Kidney (tissue), 14 donors: ENCODE data around the gene LYRM4. TPM values are rescaled to one million over a fixed set of nuclear protein-coding genes. Genes with fewer than 3 reads are reported as not detected.

Experiments
- DNase-seq, 5 donors: peaks; one replicate each; pipeline ENCODE4 v3.0.0-alpha.2; 2013 to 2020
- FAIRE-seq: peaks from 2 replicates; lab custom pipeline; 2012; peaks lifted over from hg19 to GRCh38; lab: Jason Lieb, UNC
- H3K27ac ChIP-seq, 2 donors: one replicate each; pipeline ENCODE4 v1.7.0; 2013; ENCODE audit warnings: low read depth in 2 of 2, low read length in 2 of 2, inconsistent platforms in 1 of 2
- H3K27me3 ChIP-seq: one replicate; pipeline ENCODE4 v1.7.1; 2013; ENCODE audit warnings: low read length, inconsistent platforms; ENCODE audit not compliant: control insufficient read depth, insufficient read depth
- H3K36me3 ChIP-seq, 3 donors: one replicate each; pipeline versions ENCODE4 v1.7.0 to v1.7.1; 2013; ENCODE audit warnings: low read length in 3 of 3, control low read depth in 1 of 3, inconsistent platforms in 1 of 3; ENCODE audit not compliant: insufficient read depth in 3 of 3, control insufficient read depth in 2 of 3
- H3K4me1 ChIP-seq, 3 donors: one replicate each; pipeline versions ENCODE4 v1.7.0 to v1.7.1; 2013; ENCODE audit warnings: low read length in 3 of 3, inconsistent platforms in 1 of 3, low read depth in 1 of 3; ENCODE audit not compliant: control insufficient read depth in 2 of 3, insufficient read depth in 2 of 3
- H3K4me3 ChIP-seq, 3 donors: one replicate each; pipeline versions ENCODE4 v1.7.0 to v1.8.1; 2013; ENCODE audit warnings: low read length in 3 of 3, control low read depth in 1 of 3, inconsistent platforms in 1 of 3
- H3K9ac ChIP-seq, 3 donors: one replicate each; pipeline versions ENCODE4 v1.7.0 to v1.7.1; 2013; ENCODE audit warnings: low read length in 3 of 3, control low read depth in 1 of 3, inconsistent platforms in 1 of 3
- H3K9me3 ChIP-seq, 3 donors: one replicate each; pipeline versions ENCODE4 v1.7.0 to v1.7.1; 2013; ENCODE audit warnings: low read length in 3 of 3, control low read depth in 1 of 3, inconsistent platforms in 1 of 3; ENCODE audit not compliant: control insufficient read depth in 2 of 3, insufficient read depth in 1 of 3
- CTCF ChIP-seq: IDR thresholded peaks from 3 replicates; pipeline ENCODE4 v1.5.1; 2012; ENCODE audit warnings: mild to moderate bottlenecking, moderate library complexity, borderline replicate concordance; ENCODE audit not compliant: insufficient read depth; ENCODE audit errors: extremely low read depth
- intact Hi-C: fragments of 100-400 bp; cut with DNase I; formaldehyde crosslinking; loops from one replicate; pipeline ENCODE4 v1.11.1; 2022
- polyA plus RNA-seq: library from polyadenylated mRNA; stranded (reverse); fragments of 350-450 nt; fragmentation: Illumina TruSeq; extraction: RNeasy Lipid Tissue Mini Kit (QIAGEN cat#74804); gene quantifications from one replicate; pipeline ENCODE4 v1.2.3, GENCODE V29; 2014; ENCODE audit warnings: low read depth, low replicate concordance; ENCODE audit not compliant: insufficient read depth
- total RNA-seq: library from RNA; stranded (reverse); fragmentation: NEBNext Ultra II Directional; extraction: Animal tissue kit (Norgen Biotek cat#: 25700); gene quantifications from one replicate; pipeline ENCODE4 v1.2.1, GENCODE V29; 2021
- donor health status: control.
- donor health status: control.
- donor health status: control.
- donor health status: control.
- donor health status: control.
- donor health status: DM: yes; HTN: yes; CAD: no.
- donor health status: Normal renal cell carcinoma (clear cell type).

The LYRM4 gene
- total and polyA plus RNA-seq, 2 donors from 2014 or later: 21.3 to 31.8 TPM

- FAIRE-seq (no peak), DNase-seq (no peak)
- H3K36me3 ChIP-seq: no peaks in the 10 kb centered on the region
- no peaks in the 10 kb centered on the region for H3K9me3 ChIP-seq
- TF ChIP-seq CTCF: no peak
- no peak overlapping the region for H3K4me3 ChIP-seq
- H3K9ac ChIP-seq: no peak overlapping the region
- intact Hi-C loops: no loop called here
- H3K27ac ChIP-seq: no peak overlapping the region
- H3K27me3 ChIP-seq: no peaks in the 10 kb centered on the region
- no peaks in the 10 kb centered on the region for H3K4me1 ChIP-seq
Measured at GRCh38 chr6:5294392-5295211, 33.9 kb upstream of the LYRM4 start.

- no peak for FAIRE-seq
- Histone ChIP-seq H3K27me3 (no peaks in the 10 kb centered on the region), H3K9me3 (no peaks in the 10 kb centered on the region), H3K36me3 (no peaks in the 10 kb centered on the region), H3K4me3 (no peak overlapping the region), H3K4me1 (no peaks in the 10 kb centered on the region), H3K9ac (no peak overlapping the region), H3K27ac (no peak overlapping the region)
- no peak for DNase-seq
- intact Hi-C loops: no loop called here
- TF ChIP-seq CTCF: no peak
Measured at GRCh38 chr6:5293692-5294091, 32.9 kb upstream of the LYRM4 start.

- no peak for FAIRE-seq
- no peak overlapping the region for H3K9ac ChIP-seq
- no peaks in the 10 kb centered on the region for H3K9me3 ChIP-seq
- no peaks in the 10 kb centered on the region for H3K36me3 ChIP-seq
- H3K4me3 ChIP-seq: no peak overlapping the region
- H3K27me3 ChIP-seq: no peaks in the 10 kb centered on the region
- TF ChIP-seq CTCF: no peak
- H3K4me1 ChIP-seq: no peaks in the 10 kb centered on the region
- no peak overlapping the region for H3K27ac ChIP-seq
- intact Hi-C loops: no loop called here
- DNase-seq: no peak
Measured at GRCh38 chr6:5292154-5292553, 31.4 kb upstream of the LYRM4 start.
